OCI-LY1 (cell line): ENCODE results near the gene CHP2.

Experiments used
- CTCF ChIP-seq: fragments of 200-600 bp; sonication (generic), shearing (Covaris generic); IDR thresholded peaks from 2 replicates; pipeline ENCODE4 v1.5.1; 2017; ENCODE audit warnings: mild to moderate bottlenecking, antibody characterized with exemption, low read length, moderate library complexity, mixed read lengths
- EZH2 ChIP-seq: fragments of 200-600 bp; sonication (generic), shearing (Covaris generic); IDR thresholded peaks from 2 replicates; pipeline ENCODE4 v1.8.0; 2017; ENCODE audit warnings: borderline replicate concordance, mixed run types, mild to moderate bottlenecking, antibody characterized with exemption, low read length, moderate library complexity, mixed read lengths

GRCh38 chr16:23755484-23755809, 621 bp downstream of the CHP2 start:
- TF ChIP-seq CTCF (no peak), EZH2 (no peak)
